Gastroesophageal sphincter (tissue), 3 donors: ENCODE data around the gene ZP1.

ENCODE experiments used
- EP300 ChIP-seq: sonication (generic); formaldehyde crosslinking; IDR thresholded peaks from one replicate; pipeline ENCODE4 v1.6.1; 2017; ENCODE audit warnings: antibody characterized with exemption, mild to moderate bottlenecking
- TF ChIP-seq, protein P1 (sequence below), 4 experiments: fragments of 200-600 bp in 2 of 4; fragments of 450-650 bp in 2 of 4; sonication (generic) in 1 of 4; IDR thresholded peaks; one replicate each; pipeline ENCODE4 v1.5.1; 2017 to 2019; ENCODE audit warnings: antibody characterized with exemption in 4 of 4, mild to moderate bottlenecking in 2 of 4, moderate library complexity in 2 of 4

DNA sequence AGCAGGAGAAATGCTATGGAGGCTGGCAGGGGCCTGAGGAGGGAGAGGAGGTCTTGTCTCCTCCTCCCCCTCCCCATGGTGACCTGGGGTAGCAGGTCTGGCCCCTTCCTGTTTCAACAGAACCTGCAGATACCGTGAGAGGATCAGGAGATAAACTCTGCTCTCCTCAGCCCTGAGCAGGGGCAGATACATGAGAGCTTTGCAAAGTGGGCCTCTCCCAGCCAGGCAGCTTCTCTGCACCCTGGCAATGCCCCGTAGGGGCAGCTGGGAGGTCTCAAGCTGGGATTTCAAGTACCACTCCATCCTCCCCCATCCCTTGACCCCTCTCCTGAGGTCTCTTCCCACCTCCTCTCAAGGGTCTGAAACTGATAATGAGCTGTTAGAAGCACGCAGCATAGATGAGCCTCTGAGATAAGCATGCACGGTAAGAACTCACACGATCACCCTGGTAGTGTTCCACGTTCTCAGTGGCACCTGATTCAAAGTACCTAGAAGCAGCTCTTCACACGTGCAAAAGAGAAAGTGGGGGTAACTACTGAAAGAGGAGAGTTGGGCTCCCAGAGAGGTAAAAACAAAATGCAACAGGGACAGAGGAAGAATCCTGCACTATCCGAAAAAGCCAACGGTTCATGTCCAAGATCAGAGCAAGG is 30.4 kb upstream of the ZP1 start:
- TF ChIP-seq, protein P1, sequence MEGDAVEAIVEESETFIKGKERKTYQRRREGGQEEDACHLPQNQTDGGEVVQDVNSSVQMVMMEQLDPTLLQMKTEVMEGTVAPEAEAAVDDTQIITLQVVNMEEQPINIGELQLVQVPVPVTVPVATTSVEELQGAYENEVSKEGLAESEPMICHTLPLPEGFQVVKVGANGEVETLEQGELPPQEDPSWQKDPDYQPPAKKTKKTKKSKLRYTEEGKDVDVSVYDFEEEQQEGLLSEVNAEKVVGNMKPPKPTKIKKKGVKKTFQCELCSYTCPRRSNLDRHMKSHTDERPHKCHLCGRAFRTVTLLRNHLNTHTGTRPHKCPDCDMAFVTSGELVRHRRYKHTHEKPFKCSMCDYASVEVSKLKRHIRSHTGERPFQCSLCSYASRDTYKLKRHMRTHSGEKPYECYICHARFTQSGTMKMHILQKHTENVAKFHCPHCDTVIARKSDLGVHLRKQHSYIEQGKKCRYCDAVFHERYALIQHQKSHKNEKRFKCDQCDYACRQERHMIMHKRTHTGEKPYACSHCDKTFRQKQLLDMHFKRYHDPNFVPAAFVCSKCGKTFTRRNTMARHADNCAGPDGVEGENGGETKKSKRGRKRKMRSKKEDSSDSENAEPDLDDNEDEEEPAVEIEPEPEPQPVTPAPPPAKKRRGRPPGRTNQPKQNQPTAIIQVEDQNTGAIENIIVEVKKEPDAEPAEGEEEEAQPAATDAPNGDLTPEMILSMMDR (IDR thresholded peaks at IDR 0.05), result no peak
- TF ChIP-seq EP300, result no peak
